HG03457 (cell line): ENCODE data around the gene LMX1B.

Experiments used
- ATAC-seq: cut with Tn5 transposase; IDR thresholded peaks from one replicate; pipeline ENCODE4 v1.9.1; 2021; ENCODE audit warnings: moderate number of reproducible peaks; ENCODE audit not compliant: unreplicated experiment

Gene LMX1B

DNA sequence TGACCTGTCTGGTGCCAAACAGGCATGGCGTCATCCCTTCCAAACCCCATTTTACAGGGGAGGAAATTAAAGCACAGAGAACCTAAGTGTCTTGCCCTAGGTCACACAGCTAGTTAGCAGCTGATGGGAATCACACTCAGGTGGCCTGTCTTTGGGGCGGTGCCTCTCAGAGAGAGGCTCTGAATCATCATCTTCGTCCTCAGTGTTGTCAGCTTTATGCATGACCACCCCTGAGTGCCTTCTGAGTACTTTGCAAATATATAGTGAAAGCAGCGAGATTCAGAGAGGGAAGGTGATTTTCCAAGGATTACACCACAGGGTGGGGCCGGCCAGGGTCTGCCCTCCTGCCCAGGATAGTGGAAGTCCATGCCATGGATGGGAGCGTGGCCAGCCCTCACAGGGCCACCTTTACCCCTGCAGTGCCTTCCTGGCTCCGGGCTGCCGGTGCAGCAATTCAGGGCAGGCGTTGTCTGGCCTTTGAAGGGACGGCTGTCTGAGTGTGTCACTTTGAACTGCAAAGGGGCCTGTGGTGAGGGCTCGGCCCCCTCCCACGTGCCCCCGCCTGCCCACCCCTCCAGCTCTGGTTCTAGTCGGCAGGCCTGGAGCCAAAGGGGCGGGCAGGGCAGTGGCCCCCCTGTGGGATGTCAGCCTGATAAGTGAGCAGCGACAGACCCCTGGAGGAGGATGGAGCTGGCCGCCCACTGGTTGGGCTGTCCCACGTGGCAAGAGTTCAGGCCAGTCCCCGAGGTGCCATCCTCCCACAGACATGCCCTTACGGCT is 16.9 kb downstream of the LMX1B start:
- no peak for ATAC-seq

DNA sequence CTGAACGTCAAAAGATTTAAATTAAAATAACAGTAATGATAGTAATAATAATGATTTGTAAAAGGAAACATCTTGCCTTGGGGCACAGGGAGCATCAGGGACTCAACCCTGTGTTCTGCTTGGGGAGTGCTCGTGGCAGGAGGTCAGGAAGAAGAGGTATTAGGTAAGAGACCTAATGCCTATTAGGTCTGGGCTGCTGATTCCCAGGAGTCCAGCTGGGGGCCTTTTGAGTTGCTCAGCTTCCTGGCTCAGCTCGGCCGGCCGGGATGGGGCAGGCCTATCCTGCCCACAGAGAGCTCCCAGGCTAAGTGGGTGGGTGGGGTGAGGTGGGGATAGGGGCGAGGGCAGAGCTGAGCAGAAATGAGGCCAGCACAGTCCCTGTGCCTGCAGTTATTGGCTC is 17.5 kb downstream of the LMX1B start:
- no peak for ATAC-seq

DNA sequence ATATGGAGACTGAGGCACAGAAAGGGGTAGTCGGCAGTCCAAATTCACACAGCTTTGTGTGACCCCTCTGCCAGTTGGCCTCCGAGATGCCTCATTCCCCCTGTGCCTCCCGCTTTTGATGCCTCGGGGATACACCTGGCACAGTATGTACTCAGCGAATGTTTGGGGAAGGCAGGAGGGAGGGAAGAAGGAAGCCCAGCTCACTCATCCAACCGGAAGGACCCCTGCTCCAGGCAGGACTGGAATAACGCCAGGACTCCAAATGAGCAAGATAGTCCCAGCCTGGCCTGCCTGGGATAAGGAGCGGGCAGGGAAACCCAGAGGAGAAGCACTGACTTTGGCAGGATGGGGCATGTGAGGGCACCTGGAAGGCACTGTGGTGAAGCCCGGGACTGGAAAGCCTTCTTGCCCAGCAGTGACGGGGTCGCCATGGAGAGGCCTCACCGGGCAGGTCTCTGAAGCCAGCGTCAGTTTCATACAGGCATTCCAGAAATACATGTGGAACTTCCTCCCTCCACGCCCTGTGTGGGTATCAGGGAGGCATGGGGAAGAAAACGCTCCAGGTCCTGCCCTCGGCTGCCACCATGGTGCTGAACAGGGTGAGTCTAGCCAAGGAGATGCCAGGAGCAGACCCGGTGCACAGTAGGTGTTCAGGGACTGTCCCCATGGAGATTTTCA is 20.3 kb downstream of the LMX1B start:
- ATAC-seq: no peak

DNA sequence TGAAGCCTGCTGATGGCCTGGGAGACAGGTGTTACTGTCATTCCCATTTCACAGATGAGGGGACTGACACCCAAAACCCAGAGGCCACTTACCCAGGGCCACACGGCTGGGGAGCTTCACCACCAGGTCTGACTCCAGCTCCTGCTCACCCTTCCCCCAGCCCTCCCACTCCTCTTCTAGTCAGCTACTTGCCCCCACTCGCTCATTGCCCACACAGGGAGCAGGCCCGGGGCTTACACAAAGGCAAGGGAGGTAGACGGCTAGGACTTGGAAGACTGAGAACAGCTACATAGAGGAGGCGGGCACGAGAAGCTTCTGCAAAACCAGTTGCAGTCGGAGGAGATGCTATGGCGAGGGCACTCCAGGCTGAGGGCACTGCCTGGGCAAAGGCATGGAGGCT is 21.3 kb downstream of the LMX1B start:
- no peak for ATAC-seq

DNA sequence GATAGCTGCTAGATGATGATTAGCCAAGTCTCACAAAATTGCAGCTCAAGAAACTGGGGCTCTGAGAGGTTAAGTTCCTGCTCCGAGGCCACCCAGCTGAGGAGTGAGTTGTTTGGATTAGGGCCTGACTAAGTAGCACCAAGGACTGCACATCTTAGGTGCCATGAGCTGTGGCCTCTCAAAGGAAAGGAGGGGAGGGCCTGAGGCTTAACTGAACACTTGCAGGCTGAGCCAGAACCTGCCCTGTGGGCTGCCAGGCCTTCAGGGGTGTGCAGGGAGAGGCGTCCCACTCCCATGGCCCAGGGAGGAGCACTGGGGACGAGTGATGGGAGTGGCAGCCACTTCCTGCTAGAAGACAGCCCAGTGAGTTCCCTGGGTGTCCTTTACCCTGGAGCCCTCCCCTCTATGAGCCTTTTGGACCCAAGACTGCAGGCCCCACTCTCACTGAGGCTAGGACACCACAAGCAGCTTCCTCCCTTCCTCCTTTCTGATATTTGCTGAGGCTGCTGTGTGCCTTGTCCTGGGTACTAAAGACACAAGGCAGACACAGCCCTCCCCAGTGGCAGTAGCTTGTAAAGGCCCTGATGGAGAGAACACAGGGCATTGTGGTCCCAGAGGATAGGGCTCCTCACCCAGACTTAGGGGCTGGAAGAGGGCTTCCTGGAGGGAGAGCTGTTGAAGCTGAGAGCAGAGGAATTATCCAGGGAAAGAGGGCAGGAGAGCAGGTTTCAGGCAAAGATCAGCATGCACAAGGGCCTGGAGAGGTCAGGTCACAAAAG is 22.1 kb downstream of the LMX1B start:
- no peak for ATAC-seq

DNA sequence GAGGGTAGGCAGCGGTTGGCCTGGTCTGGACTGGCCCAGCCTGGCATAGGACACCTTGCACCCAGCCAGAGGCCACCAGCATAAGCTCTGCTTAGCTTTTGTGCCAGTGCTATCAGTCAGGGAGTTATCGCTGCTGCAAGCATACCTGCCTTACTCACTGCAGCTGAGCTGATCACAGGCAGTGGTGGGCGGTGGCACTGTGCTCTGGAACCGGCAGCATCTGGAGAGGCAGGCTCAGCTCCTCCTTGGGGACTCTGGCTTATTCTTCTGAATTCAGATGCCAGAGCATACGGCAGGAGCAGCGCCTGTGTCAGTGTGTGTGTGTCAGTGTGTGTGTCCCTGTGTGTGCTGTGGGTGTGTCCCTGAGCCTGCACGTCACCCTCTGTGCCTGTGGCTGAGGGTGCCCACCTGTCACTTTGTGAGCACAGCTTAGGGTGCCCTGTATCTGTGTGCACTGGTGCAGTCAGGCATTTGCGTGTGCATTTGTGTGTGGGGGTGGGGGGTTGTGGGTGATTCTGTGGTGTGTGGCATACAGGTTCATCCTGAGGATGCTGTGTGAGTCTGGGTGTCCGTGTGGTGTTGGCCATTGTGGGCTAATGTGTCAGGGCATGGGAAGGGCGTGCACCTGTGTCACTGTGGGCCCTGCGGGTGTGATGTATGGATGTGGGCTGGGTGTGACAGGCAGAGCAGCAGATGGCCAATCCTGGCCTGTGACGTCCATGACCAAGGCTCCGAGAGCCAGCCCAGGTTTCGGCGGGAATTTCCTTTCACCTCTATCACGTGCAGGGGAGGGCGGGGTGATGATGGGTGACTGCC is 23.5 kb downstream of the LMX1B start:
- no peak for ATAC-seq

DNA sequence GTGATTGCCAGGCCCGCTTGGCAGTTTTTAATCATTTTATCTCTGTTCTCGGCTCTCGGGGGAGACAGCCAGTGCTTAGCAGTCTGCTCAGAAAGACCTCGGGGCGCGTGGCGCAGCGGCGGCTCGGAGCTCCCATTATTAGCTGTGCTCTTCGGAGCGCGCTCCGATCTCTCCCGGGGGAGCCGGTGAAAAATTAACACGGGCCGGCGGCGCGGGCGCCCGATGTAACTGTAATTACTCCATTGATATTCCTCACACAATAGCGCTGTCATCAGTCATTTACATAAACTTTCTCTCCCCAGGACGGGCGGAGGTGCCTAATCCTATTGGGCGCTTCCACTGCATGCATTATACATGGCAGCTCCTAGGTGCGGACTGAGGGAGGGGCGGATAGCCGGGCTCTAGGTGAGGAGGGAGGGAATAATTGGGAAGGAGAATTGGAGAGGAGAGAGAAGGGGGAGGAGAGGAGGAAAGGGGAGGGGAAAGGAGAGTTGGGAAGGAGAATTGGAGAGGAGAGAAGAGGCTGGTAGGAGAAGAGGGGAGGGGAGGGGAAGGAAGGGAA is 24.9 kb downstream of the LMX1B start:
- no peak for ATAC-seq

DNA sequence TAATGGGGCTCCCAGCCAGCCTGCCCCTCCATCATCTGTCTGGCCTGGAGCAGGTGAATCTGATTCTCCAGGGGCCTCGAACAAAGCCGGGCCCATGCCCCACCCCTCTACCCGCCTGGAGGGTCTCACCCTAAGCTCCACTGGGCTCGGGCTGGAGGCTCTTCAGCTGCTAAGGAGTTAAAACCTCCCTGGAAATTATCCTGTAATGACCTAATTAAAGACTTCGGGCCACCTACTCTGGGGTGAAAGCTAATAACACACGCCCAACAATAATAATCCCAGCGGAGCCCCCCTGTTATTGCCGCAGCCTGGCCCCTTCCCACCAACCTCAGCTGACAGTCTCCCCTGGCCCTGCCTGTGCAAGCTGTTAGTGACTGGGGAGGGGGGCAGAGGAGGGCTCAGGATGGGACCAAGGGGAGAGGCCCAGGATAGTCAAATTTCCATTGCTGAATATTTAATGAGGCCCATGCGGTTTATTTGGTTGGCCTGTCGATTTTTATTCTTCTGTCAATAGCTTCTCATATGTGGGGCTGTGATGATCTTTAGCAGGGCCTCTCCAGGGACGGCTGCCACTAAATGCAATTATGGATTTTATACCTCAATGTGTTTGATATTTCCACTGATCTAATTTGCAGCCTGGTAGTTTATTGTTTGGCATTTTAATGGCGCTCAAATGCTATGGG is 25.7 kb downstream of the LMX1B start:
- no peak for ATAC-seq

DNA sequence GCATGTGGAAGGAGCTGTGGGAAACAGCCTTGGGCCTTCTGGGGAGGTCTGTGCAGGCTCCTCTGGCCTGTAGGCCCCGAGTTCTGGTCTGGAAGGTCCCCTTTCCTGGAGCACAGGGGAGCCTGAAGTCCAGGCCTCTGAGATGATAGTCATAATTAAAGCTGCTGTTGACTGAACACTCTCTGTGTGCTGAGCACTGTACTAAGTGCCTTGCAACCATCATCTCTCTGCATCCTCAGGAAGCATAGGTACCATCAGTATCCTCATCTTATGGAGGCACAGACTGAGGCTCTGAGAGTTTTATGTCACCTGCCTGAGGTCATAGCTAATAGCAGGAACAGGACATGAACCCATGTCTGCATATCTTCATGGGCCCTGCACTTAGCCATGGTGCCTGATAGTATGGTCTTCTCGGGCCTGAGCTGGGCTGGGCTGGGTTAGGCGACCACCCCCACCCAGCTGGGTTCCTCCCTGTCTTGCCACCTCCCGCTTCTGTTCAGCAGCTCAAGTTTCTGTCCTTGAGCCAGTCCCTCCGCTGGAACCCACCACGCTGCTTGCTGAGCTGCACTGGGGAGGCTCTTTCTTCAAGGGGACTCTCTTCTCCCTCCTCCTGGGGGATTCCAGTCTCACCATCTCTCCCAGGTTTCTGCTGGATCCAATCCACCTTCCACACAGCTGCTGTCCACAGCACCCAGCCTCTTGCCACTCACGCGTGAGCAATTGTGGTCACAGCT is 27.6 kb downstream of the LMX1B start:
- no peak for ATAC-seq

DNA sequence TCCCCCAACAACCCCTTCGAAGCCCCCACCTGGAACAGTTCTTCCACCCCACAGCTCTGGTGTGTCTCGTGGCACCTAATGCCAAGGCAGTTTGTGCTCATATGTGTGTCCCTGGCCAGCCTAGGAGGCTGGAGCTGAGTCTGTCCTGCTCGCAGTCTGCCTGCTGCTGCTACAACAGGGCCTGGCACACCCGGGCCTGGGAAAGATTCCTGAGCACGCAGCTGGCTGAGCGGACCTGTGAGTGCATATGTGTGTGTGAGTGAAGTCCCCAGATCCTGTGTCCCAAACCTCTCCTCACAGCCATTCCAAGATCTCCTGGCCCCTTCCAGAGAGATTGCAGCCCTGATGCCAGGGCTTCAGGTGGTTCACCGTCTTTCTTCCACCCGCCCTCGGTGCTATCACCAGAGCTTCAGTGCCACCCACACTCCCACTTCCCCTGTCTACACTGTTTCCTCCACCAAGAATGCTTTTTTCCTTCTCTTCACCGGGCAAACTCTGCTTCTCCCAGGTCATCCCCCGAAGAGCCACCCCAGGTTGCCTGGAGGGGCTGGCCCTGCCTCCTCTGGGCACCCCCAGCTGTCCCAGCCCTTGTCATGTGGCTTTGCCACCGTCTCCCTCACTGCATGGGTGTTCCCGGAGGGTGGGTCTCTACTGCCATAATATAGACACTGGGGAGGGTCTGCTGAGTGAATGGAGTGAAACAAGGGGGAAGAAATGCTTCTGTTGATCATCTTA is 28.4 kb downstream of the LMX1B start:
- no peak for ATAC-seq

DNA sequence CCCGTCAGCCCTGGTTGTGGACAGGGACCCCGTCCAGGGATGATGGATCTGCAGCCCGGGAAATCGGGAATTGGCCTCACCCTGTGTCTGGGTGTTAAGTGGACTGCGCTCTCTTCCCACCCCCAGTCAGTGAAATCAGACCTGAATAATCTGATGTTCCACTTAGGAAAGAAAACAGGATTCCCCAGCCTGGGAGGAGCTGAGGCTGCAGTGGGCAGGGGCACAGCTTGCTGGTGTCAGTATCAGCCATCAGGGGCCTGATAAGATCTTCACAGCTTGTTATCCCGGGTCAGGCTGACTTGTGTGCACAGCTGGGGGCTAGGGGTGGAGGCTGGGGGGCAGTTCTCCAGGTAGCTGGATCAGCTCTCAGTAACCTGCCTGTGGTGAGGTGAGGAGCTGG is 29.1 kb downstream of the LMX1B start:
- no peak for ATAC-seq

DNA sequence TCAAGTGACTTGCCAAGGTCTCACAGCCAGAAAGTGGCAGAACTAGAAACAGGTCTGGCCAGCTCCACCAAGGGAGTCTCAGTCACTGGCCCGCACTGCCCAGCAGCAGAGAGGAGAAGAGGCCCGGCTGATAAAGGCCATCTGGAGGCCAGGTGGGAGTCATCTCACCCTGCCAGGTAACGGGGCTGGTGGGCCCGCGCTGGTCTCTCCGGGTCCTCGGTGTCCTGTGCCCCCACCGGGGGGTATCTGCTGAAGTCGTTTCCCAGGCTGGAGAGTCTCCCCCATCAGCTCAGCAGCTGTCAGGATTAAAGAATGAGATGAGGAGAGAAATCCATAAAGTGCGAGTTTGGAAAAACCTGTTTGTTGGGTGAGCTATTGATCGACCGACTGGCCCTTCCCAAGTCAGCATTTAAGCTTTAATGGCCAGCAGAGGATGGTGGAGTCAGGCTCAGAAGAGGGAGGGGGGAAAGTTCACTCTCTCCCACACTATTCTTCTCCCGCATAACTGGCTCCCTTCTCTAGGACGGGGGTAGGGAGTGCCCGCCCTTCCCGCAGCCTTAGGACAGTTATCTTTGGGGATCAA is 30.3 kb downstream of the LMX1B start:
- ATAC-seq: no peak

DNA sequence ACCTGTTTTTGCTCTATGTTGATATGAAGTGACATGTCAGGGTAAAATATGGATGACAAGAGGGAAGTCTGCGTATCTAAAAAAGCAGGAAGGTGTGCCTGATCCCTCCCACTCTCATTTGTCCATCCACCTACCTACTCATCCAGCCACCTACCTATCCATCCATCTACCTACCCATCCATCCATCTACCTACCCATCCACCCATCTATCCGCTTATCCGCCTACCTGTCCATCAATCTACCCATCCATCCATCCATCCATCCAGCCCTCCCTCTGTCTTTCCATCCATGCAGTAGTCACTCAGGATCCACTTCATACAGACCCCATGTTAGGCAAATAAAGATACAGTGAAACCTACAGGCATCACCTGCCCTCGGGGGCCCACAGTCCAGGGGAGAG is 32.4 kb downstream of the LMX1B start:
- no peak for ATAC-seq

DNA sequence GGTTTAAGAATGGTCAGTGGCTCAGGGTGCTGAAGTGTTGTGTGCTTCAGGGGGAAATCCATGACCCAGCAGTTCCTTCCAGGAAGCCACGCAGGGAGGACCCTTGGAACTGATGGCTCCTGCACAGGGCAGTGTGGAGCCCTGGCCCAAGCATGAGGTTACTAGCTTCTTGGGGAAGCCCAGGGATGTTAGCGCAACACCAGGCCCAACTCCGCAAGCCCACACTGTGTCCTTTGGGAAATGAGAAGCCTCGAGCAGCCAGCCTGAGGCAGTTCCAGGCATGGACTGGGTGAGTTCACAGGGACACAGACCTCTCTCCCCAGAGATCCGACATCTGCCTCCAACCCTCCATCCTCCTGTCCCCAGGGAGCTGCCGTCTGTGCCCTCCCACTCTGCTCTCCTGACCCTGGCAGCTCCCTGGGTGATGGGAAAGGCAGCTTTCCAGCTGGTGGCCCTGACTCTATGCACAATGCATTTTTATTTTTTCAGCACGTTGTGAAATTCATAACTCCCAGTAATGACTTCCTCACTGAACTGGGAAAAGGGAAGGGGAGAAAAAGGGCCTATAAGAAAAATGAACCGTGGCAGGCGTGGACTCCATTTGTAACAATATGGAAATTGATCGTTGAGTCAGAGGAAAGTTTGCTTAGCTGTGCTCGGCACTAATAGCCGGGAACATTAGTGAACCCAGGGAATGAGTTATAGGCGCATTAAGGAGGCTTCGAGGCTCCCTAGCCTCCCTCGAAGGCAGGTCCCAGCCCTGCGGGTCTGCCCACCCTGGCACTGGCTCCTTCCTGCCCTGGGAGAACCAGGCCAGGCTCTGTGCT is 34.1 kb downstream of the LMX1B start:
- no peak for ATAC-seq

DNA sequence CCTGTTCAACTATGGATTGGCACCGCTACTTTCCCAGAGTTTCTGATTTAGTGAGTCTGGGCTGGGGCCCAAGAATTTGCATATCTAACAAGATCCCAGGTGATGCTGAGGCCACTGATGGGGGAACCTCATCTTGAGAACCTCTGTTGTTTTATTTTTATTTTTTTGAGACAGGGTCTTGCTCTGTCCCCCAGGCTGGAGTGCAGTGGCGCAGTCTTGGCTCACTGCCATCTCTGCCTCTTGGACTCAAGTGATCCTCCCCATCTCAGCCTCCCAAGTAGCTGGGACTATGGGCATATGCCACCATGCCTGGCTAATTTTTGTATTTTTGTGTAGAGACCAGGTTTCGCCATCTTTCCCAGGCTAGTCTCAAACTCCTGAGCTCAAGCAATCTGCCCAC is 35.7 kb downstream of the LMX1B start:
- no peak for ATAC-seq

DNA sequence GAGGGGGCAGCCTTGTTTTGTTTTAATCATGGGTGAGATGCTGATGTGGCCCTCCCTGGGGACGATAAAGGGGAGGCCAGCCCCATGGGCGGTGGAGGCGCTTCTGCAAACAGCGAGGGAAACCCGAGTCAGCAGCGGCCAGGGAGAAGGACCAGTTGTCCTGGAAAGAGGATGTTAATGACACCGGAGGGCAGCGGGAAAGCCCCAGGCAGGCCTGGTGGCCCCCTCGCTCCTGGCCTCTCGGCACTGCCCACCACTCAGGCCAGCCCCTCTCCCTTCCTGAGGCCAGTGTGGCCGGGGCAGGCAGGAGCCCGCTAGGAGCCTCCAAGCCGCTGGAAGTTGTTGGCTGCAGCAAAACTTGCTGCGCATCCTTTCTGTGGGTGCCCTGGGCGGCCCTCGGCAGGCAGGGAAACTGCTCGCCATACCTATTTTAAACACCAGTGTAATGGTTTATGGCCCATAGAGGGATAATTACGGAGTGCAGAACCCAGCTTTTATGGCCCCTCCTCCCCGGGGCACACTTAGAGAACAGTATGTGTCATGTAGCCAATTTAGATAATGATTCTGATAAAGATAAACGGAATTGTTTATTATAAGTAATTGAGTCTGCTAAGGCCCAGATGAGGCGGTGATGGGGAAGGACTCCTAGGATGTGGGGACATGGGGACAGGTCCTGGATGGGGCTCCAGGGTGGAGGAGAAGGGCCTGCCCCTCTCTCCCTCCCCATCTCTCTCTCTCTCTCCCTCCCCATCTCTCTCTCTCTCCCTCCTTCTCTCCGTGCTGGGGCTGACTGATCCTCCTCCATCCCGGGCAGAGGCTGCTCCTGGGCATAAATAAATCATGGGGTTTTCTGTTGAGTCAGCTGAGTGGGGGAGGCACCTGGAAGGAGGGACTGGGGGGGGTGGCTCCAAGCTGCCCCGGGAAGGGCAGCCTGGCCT is 36.9 kb downstream of the LMX1B start:
- no peak for ATAC-seq
